ENCODE data around the gene PDGFRB. TPM values are rescaled to one million over a fixed set of nuclear protein-coding genes. Genes with fewer than 3 reads are reported as not detected.

Gene PDGFRB
- total and polyA plus RNA-seq, 2 of the 4 experiments (the other 2 are of a cell fraction): 108 to 124 TPM

- Histone ChIP-seq H3K4me2 (ENCODE audit: low read depth, low read length) (no peak overlapping the region), H3K4me1 (ENCODE audit: control insufficient read depth, insufficient read depth, low read length) (peaks cover 12% of the 10 kb centered on the region), H2AK5ac (ENCODE audit: low read depth, low read length) (no peak overlapping the region), H3K56ac (ENCODE audit: extremely low read depth, insufficient read depth, low read length) (no peak overlapping the region), H2BK5ac (ENCODE audit: low read depth, low read length, poor library complexity, severe bottlenecking) (no peak overlapping the region), H2BK20ac (ENCODE audit: low read depth, low read length) (no peak overlapping the region), H4K91ac (ENCODE audit: insufficient read depth, low read depth, low read length) (no peak overlapping the region), H3K27me3 (ENCODE audit: control insufficient read depth, insufficient read depth, low read length) (no peaks in the 10 kb centered on the region), H3K9ac (ENCODE audit: low read depth, low read length) (no peak overlapping the region), H3K79me1 (ENCODE audit: low read depth in 1 of 2, low read length in 2 of 2) (peaks cover 8 to 23% of the 10 kb centered on the region in 2 experiments; a peak in 3 of 4 replicates), H3K36me3 (ENCODE audit: control insufficient read depth, insufficient read depth, low read length) (peaks cover 75% of the 10 kb centered on the region), H2AK9ac (replicated peaks; ENCODE audit: low read depth, low read length, poor library complexity) (no peak overlapping the region), H3K27ac (ENCODE audit: insufficient read depth, low read length) (no peak overlapping the region), H3K14ac (replicated peaks; ENCODE audit: low read depth, low read length) (no peak overlapping the region), H2BK120ac (ENCODE audit: low read depth, low read length) (no peak overlapping the region), H3K9me1 (ENCODE audit: insufficient read depth, low read length) (peaks cover 13% of the 10 kb centered on the region; the same call in 1 of the 2 replicates), H3K4me3 (ENCODE audit: insufficient read depth, low read depth, low read length) (no peak overlapping the region), H3K18ac (ENCODE audit: low read depth, low read length) (no peak overlapping the region), H2BK15ac (ENCODE audit: low read depth, low read length) (no peak overlapping the region), H2AFZ (replicated peaks; ENCODE audit: low read length, poor library complexity) (no peak overlapping the region), H4K20me1 (ENCODE audit: insufficient read depth, low read length) (peaks cover 4% of the 10 kb centered on the region; the same call in 1 of the 2 replicates), H4K5ac (ENCODE audit: low read depth, low read length) (no peak overlapping the region), H4K8ac (ENCODE audit: low read depth in 2 of 2, low read length in 2 of 2) (no peak overlapping the region), H3K9me3 (ENCODE audit: control insufficient read depth, insufficient read depth, low read length) (no peaks in the 10 kb centered on the region), H3K4ac (ENCODE audit: low read depth, low read length) (no peak overlapping the region), H3K23ac (ENCODE audit: low read depth, low read length) (no peak overlapping the region)
- no TSS peak for BruUV-seq (replicated peaks)
- 94% methylated on average over 5 of the region's 10 CpGs; no CpG with 5 or more reads in 1 of the 2 experiments for WGBS, 2 experiments (ENCODE audit: extremely low coverage in 2 of 2, insufficient read length in 1 of 2)
- CTCF ChIA-PET: interaction anchor here (0.6 to 1.1 kb wide), 2 partner anchors 28 to 62 kb away, joined by 3 read pairs; no protein-coding TSS in a partner anchor
- peak; percentile 27 for DNase-seq
- intact Hi-C loops (cut with micrococcal nuclease) (loop anchor here (10.0 kb wide), 1 partner anchor 282 kb away; no protein-coding TSS in a partner anchor), dilution Hi-C loops (cut with HindIII; ENCODE audit: low sequenced_read_pairs, unreplicated experiment) (no loop called here), in situ Hi-C loops (cut with MboI; ENCODE audit: low sequenced_read_pairs) (no loop called here)
- POLR2A ChIA-PET (ENCODE audit: unreplicated experiment): no interaction called here
- ATAC-seq (ENCODE audit: low read depth): no peak
- no peak for TF ChIP-seq RFX5 (IDR thresholded peaks at IDR 0.05; ENCODE audit: low read depth, low read length)
- no peak for TF ChIP-seq SMC3 (IDR thresholded peaks at IDR 0.05; ENCODE audit: low read depth, low read length)
- no peak for TF ChIP-seq CTCF (conservative IDR thresholded peaks at IDR 0.05; ENCODE audit: low read depth, low read length)
- no peak for TF ChIP-seq USF2 (IDR thresholded peaks at IDR 0.05; ENCODE audit: low read depth, low read length)
- TF ChIP-seq ELK1 (IDR thresholded peaks at IDR 0.05; ENCODE audit: borderline replicate concordance, low read depth, low read length): no peak
- TF ChIP-seq FOS (IDR thresholded peaks at IDR 0.05; ENCODE audit: low read depth, low read length): no peak
- no peak for TF ChIP-seq NFE2L2 (IDR thresholded peaks at IDR 0.05; ENCODE audit: low read depth, low read length)
- TF ChIP-seq BHLHE40 (IDR thresholded peaks at IDR 0.05; ENCODE audit: low read depth, low read length): no peak
- no peak for TF ChIP-seq MAFK (IDR thresholded peaks at IDR 0.05; ENCODE audit: low read depth, low read length)
- no peak for TF ChIP-seq MAZ (IDR thresholded peaks at IDR 0.05; ENCODE audit: borderline replicate concordance, low read depth, low read length)
- TF ChIP-seq RAD21 (IDR thresholded peaks at IDR 0.05; ENCODE audit: low read length): no peak
- no peak for TF ChIP-seq MXI1 (IDR thresholded peaks at IDR 0.05; ENCODE audit: borderline replicate concordance, low read depth, low read length)
- TF ChIP-seq CEBPB (IDR thresholded peaks at IDR 0.05; ENCODE audit: low read depth, low read length): no peak
- TF ChIP-seq POLR2A (IDR thresholded peaks at IDR 0.05; ENCODE audit: low read depth, low read length): no peak
- TF ChIP-seq CHD1 (IDR thresholded peaks at IDR 0.05; ENCODE audit: low read depth, low read length): no peak
Measured at GRCh38 chr5:150116667-150117400, 38.8 kb downstream of the PDGFRB start.
